GM12892 (cell line): ENCODE measurements around the gene GPC4.

Experiments used
- DNase-seq: peaks from one replicate; pipeline ENCODE4 v3.0.0; 2011; ENCODE audit not compliant: insufficient read length
- FAIRE-seq: peaks from 2 replicates; lab custom pipeline; 2011; peaks lifted over from hg19 to GRCh38; lab: Jason Lieb, UNC
- POLR2A ChIP-seq: IDR thresholded peaks from 2 replicates; pipeline ENCODE4 v1.6.1; 2011; ENCODE audit warnings: low read depth, low read length, control low read depth
- POLR2AphosphoS5 ChIP-seq: IDR thresholded peaks from 2 replicates; pipeline ENCODE4 v1.6.1; 2011; ENCODE audit warnings: low read depth, low read length, control low read depth
- TAF1 ChIP-seq: IDR thresholded peaks from 2 replicates; pipeline ENCODE4 v1.6.1; 2011; ENCODE audit warnings: low read depth, mild to moderate bottlenecking, control low read depth, low read length, borderline replicate concordance

The GPC4 gene

GRCh38 chrX:133314281-133314680 is 101.0 kb downstream of the GPC4 start:
- DNase-seq (no peak), FAIRE-seq (no peak)
- TF ChIP-seq POLR2A: no peak

- DNase-seq (no peak), FAIRE-seq (no peak)
- TF ChIP-seq POLR2A (no peak), TAF1 (no peak), POLR2AphosphoS5 (no peak)
Observed at GRCh38 chrX:133308499-133308897, 106.8 kb downstream of the GPC4 start.

GRCh38 chrX:133307637-133308498 is 107.4 kb downstream of the GPC4 start:
- no peak for DNase-seq

GRCh38 chrX:133307094-133307493 is 108.2 kb downstream of the GPC4 start:
- TF ChIP-seq TAF1: no peak
- no peak for TF ChIP-seq POLR2A
- no peak for TF ChIP-seq POLR2AphosphoS5
- DNase-seq (no peak), FAIRE-seq (no peak)

More at GRCh38 chrX:133307637-133308498, 107.4 kb downstream of the GPC4 start:
- no peak for FAIRE-seq
- no peak for TF ChIP-seq POLR2AphosphoS5
- no peak for TF ChIP-seq POLR2A
- TF ChIP-seq TAF1: no peak

GRCh38 chrX:133306316-133306715 is 109.0 kb downstream of the GPC4 start:
- no peak for TF ChIP-seq TAF1
- TF ChIP-seq POLR2AphosphoS5: no peak
- no peak for TF ChIP-seq POLR2A
- no peak for FAIRE-seq
- DNase-seq: no peak

GRCh38 chrX:133305348-133305747 is 109.9 kb downstream of the GPC4 start:
- DNase-seq: no peak
- TF ChIP-seq POLR2A (no peak), TAF1 (no peak), POLR2AphosphoS5 (no peak)
- FAIRE-seq: no peak

GRCh38 chrX:133302775-133303445 is 112.4 kb downstream of the GPC4 start:
- TF ChIP-seq POLR2A (no peak), TAF1 (no peak), POLR2AphosphoS5 (no peak)
- FAIRE-seq: no peak
- DNase-seq: no peak

- no peak for FAIRE-seq
- no peak for DNase-seq
- TF ChIP-seq TAF1: no peak
- no peak for TF ChIP-seq POLR2AphosphoS5
- no peak for TF ChIP-seq POLR2A
Observed at GRCh38 chrX:133300591-133300990, 114.7 kb downstream of the GPC4 start.

- no peak for FAIRE-seq
- no peak for DNase-seq
- no peak for TF ChIP-seq POLR2A
- TF ChIP-seq POLR2AphosphoS5: no peak
- no peak for TF ChIP-seq TAF1
Observed at GRCh38 chrX:133297284-133297683, 118.0 kb downstream of the GPC4 start.

- TF ChIP-seq POLR2A (no peak), TAF1 (no peak), POLR2AphosphoS5 (no peak)
- DNase-seq (no peak), FAIRE-seq (no peak)
Observed at GRCh38 chrX:133294126-133294525, 121.2 kb downstream of the GPC4 start.

- FAIRE-seq: no peak
- TF ChIP-seq POLR2AphosphoS5 (no peak), POLR2A (no peak), TAF1 (no peak)
- DNase-seq: no peak
Observed at GRCh38 chrX:133290076-133290475, 125.2 kb downstream of the GPC4 start.

GRCh38 chrX:133287860-133288259 is 127.4 kb downstream of the GPC4 start:
- DNase-seq (no peak), FAIRE-seq (no peak)
- no peak for TF ChIP-seq POLR2AphosphoS5
- TF ChIP-seq TAF1: no peak
- TF ChIP-seq POLR2A: no peak
